HCT116 (cell line): ENCODE measurements around the gene KMT2E. TPM values are rescaled to one million over a fixed set of nuclear protein-coding genes. Genes with fewer than 3 reads are reported as not detected.

Experiments
- ATAC-seq: fragments of 200-7000 bp; cut with Tn5 transposase; 2 replicates; pipeline ENCODE4 v1.9.1; 2020; ENCODE audit warnings: mild to moderate bottlenecking, moderate library complexity
- BruUV-seq: library from RNA; stranded (reverse); fragments of 400-500 nt; replicated peaks from 2 replicates; lab custom pipeline; 2021; lab: Mats Ljungman, UMichigan
- CTCF ChIA-PET: fragments of 300-600 bp; sonication (Branson Sonifier 250); formaldehyde crosslinking; loops from one replicate; lab custom pipeline; 2021; ENCODE audit warnings: antibody characterized with exemption; lab: Charles Lee
- POLR2A ChIA-PET: fragments of 300-600, 350-600 bp; sonication (Branson Sonifier 250); formaldehyde crosslinking; loops from one replicate; lab custom pipeline; 2021; ENCODE audit warnings: antibody characterized with exemption; lab: Charles Lee
- RAD21 ChIA-PET, 2 experiments: fragments of 300-600 bp; sonication (Branson Sonifier 250); formaldehyde crosslinking; loops; one replicate each; lab custom pipeline; 2023; ENCODE audit warnings: low total read pairs in 2 of 2; ENCODE audit not compliant: uncharacterized antibody in 2 of 2, unreplicated experiment in 2 of 2, low non-redundant PET in 1 of 2; lab: Charles Lee
- DNase-seq: peaks from one replicate; pipeline ENCODE4 v3.0.0-alpha.2; 2010; ENCODE audit warnings: low read depth, low spot score
- H2AFZ ChIP-seq: fragments of 200-600 bp; shearing (Covaris generic), sonication (generic); 2 replicates; pipeline ENCODE4 v1.6.1; 2017; ENCODE audit warnings: low read depth, mixed run types, mixed read lengths, antibody characterized with exemption, low read length; ENCODE audit not compliant: poor library complexity, severe bottlenecking
- H3K27ac ChIP-seq: 2 replicates; pipeline ENCODE4 v1.5.1; 2012; ENCODE audit warnings: low read depth, low read length
- H3K27me3 ChIP-seq: fragments of 200-600 bp; sonication (generic); 2 replicates; pipeline ENCODE4 v1.6.1; 2016; ENCODE audit warnings: mixed run types, low read length, mixed read lengths; ENCODE audit not compliant: insufficient read depth
- H3K36me3 ChIP-seq, 2 experiments: fragments of 200-500 bp in 1 of 2; fragments of 200-600 bp in 1 of 2; sonication (Bioruptor generic) in 1 of 2; sonication (generic) in 1 of 2; 2 replicates each; pipeline versions ENCODE4 v1.5.1 to v1.6.1; 2014 to 2016; ENCODE audit warnings: low read length in 2 of 2, inconsistent platforms in 1 of 2, mixed read lengths in 1 of 2, mixed run types in 1 of 2; ENCODE audit not compliant: insufficient read depth in 2 of 2, control insufficient read depth in 1 of 2
- H3K4me1 ChIP-seq, 2 experiments: fragments of 200-600 bp in 1 of 2; sonication (generic) in 1 of 2; 2 replicates each; pipeline versions ENCODE4 v1.5.1 to v1.6.1; 2012 to 2017; ENCODE audit warnings: low read length in 2 of 2, inconsistent platforms in 1 of 2, mild to moderate bottlenecking in 1 of 2, mixed read lengths in 1 of 2, mixed run types in 1 of 2, moderate library complexity in 1 of 2; ENCODE audit not compliant: insufficient read depth in 2 of 2, control insufficient read depth in 1 of 2
- H3K4me2 ChIP-seq: fragments of 200-600 bp; sonication (generic); 2 replicates; pipeline ENCODE4 v1.6.1; 2017; ENCODE audit warnings: mixed run types, low read length, mixed read lengths
- H3K4me3 ChIP-seq, 2 experiments: fragments of 200-600 bp in 1 of 2; sonication (generic) in 1 of 2; replicated peaks in 1 of 2; 2 replicates each; pipeline ENCODE4 v1.5.1; 2011 to 2016; ENCODE audit warnings: low read length in 2 of 2, control low read depth in 1 of 2, low read depth in 1 of 2, mild to moderate bottlenecking in 1 of 2, mixed read lengths in 1 of 2, mixed run types in 1 of 2
- H3K79me2 ChIP-seq: fragments of 200-600 bp; sonication (generic); 2 replicates; pipeline ENCODE4 v1.6.1; 2017; ENCODE audit warnings: mild to moderate bottlenecking, mixed run types, low read length, moderate library complexity, mixed read lengths; ENCODE audit not compliant: insufficient read depth
- H3K9ac ChIP-seq: fragments of 200-600 bp; sonication (generic); 2 replicates; pipeline ENCODE4 v1.6.1; 2016; ENCODE audit warnings: low read length, mixed read lengths
- H3K9me2 ChIP-seq: fragments of 200-600 bp; sonication (generic), shearing (Covaris generic); 2 replicates; pipeline ENCODE4 v1.6.1; 2017; ENCODE audit warnings: mixed run types, mild to moderate bottlenecking, moderate library complexity; ENCODE audit not compliant: insufficient read depth
- H3K9me3 ChIP-seq, 2 experiments: fragments of 200-500 bp in 1 of 2; fragments of 200-600 bp in 1 of 2; sonication (Bioruptor generic) in 1 of 2; sonication (generic) in 1 of 2; 2 replicates each; pipeline ENCODE4 v1.6.1; 2014 to 2017; ENCODE audit warnings: low read length in 2 of 2, mixed read lengths in 2 of 2, inconsistent platforms in 1 of 2, low read depth in 1 of 2, mild to moderate bottlenecking in 1 of 2, mixed run types in 1 of 2, moderate library complexity in 1 of 2; ENCODE audit not compliant: control insufficient read depth in 1 of 2, insufficient read depth in 1 of 2
- H4K20me1 ChIP-seq: fragments of 200-600 bp; sonication (generic), shearing (Covaris generic); 2 replicates; pipeline ENCODE4 v1.6.1; 2017; ENCODE audit warnings: mixed run types, mild to moderate bottlenecking, moderate library complexity; ENCODE audit not compliant: insufficient read depth
- CBX3 ChIP-seq: IDR thresholded peaks from 2 replicates; pipeline ENCODE4 v1.6.1; 2012; ENCODE audit warnings: low read depth
- CEBPB ChIP-seq: IDR thresholded peaks from 2 replicates; pipeline ENCODE4 v1.6.1; 2012; ENCODE audit warnings: low read depth
- CTCF ChIP-seq, 3 experiments: fragments of 200-600 bp in 1 of 3; sonication (generic) in 1 of 3; IDR thresholded peaks in 2 of 3; conservative IDR thresholded peaks in 1 of 3; 2 replicates each; pipeline ENCODE4 v1.5.1; 2012 to 2017; ENCODE audit warnings: low read depth in 2 of 3, low read length in 2 of 3, antibody characterized with exemption in 1 of 3, borderline replicate concordance in 1 of 3, control low read depth in 1 of 3, mild to moderate bottlenecking in 1 of 3, mixed read lengths in 1 of 3, mixed run types in 1 of 3, moderate library complexity in 1 of 3; ENCODE audit not compliant: insufficient read depth in 1 of 3
- EGR1 ChIP-seq: IDR thresholded peaks from 2 replicates; pipeline ENCODE4 v1.6.1; 2012; ENCODE audit warnings: low read depth
- EZH2 ChIP-seq: fragments of 200-600 bp; sonication (generic); IDR thresholded peaks from 2 replicates; pipeline ENCODE4 v1.6.1; 2017; ENCODE audit warnings: antibody characterized with exemption, mixed run types
- EZH2phosphoT487 ChIP-seq: fragments of 200-600 bp; IDR thresholded peaks from 2 replicates; pipeline ENCODE4 v1.6.1; 2018; ENCODE audit warnings: antibody characterized with exemption, borderline replicate concordance
- FOSL1 ChIP-seq: IDR thresholded peaks from 2 replicates; pipeline ENCODE4 v1.6.1; 2012; ENCODE audit warnings: low read depth
- JUND ChIP-seq: IDR thresholded peaks from 2 replicates; pipeline ENCODE4 v1.6.1; 2012
- POLR2A ChIP-seq: IDR thresholded peaks from 2 replicates; pipeline ENCODE4 v1.7.0; 2011; ENCODE audit warnings: borderline replicate concordance; ENCODE audit not compliant: insufficient read depth, insufficient read length; ENCODE audit errors: extremely low read depth
- POLR2AphosphoS5 ChIP-seq: IDR thresholded peaks from 2 replicates; pipeline ENCODE4 v1.6.1; 2011; ENCODE audit warnings: mild to moderate bottlenecking, low read depth, low read length, moderate library complexity
- RAD21 ChIP-seq: IDR thresholded peaks from 2 replicates; pipeline ENCODE4 v1.6.1; 2012; ENCODE audit warnings: low read depth, mild to moderate bottlenecking
- SP1 ChIP-seq: IDR thresholded peaks from 2 replicates; pipeline ENCODE4 v1.6.1; 2012; ENCODE audit warnings: low read depth
- SRF ChIP-seq: IDR thresholded peaks from 2 replicates; pipeline ENCODE4 v1.6.1; 2012; ENCODE audit warnings: low read depth
- TCF7L2 ChIP-seq: IDR thresholded peaks from 2 replicates; pipeline ENCODE4 v1.7.0; 2011; ENCODE audit warnings: borderline replicate concordance, inconsistent platforms; ENCODE audit not compliant: insufficient read depth, insufficient read length; ENCODE audit errors: extremely low read depth
- ZFX ChIP-seq: fragments of 450-650 bp; IDR thresholded peaks from 2 replicates; pipeline ENCODE4 v1.6.1; 2017
- intact Hi-C: fragments of 100-400 bp; cut with micrococcal nuclease; formaldehyde crosslinking; loops from 2 replicates; pipeline ENCODE4 v1.10.0; 2022
- total RNA-seq: library from RNA; stranded (reverse); gene quantifications from one replicate; pipeline ENCODE4 v1.2.1, GENCODE V29; 2021; ENCODE audit not compliant: unreplicated experiment
- TF ChIP-seq, protein P1 (sequence below): IDR thresholded peaks from 2 replicates; pipeline ENCODE4 v1.6.1; 2012
- TF ChIP-seq, protein P2 (sequence below): IDR thresholded peaks from 2 replicates; pipeline ENCODE4 v1.6.1; 2012; ENCODE audit warnings: low read depth

The KMT2E gene
- total RNA-seq, 1 experiment from 2014 or later = 39.8 TPM

DNA sequence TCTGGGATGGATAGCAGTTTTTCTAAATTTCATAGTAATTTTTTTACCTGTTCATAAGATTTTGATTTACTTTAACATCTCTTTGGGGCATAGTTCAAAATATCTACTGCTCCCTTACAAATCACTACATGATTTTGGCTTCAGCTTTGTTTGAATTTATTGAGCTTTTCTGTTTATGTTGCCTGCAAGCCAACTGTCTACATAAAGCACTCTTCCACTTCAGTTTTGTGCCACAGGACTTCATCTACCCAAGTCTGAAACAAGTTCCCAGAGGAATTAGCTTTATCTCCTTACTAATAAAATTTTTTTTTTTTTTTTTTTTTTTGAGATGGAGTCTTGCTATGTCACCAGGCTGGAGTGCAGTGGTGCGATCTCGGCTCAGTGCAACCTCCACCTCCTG is 45.4 kb upstream of the KMT2E start:
- Histone ChIP-seq H3K4me2 (no peak overlapping the region), H4K20me1 (no peaks in the 10 kb centered on the region), H3K9ac (no peak overlapping the region), H3K4me1 (no peaks in the 10 kb centered on the region), H3K9me2 (no peaks in the 10 kb centered on the region), H2AFZ (no peak overlapping the region), H3K9me3 (no peaks in the 10 kb centered on the region), H3K4me3 (no peak overlapping the region)
- ChIA-PET CTCF (interaction anchor here (1.1 kb wide), 1 partner anchor 13 kb away, joined by 4 read pairs; no protein-coding TSS in a partner anchor), RAD21 (no interaction called here)
- no peak for DNase-seq
- ATAC-seq = no peak
- no TSS peak for BruUV-seq
- TF ChIP-seq POLR2A (no peak), EGR1 (no peak), FOSL1 (no peak), SP1 (no peak), CBX3 (no peak)
- TF ChIP-seq, protein P1, sequence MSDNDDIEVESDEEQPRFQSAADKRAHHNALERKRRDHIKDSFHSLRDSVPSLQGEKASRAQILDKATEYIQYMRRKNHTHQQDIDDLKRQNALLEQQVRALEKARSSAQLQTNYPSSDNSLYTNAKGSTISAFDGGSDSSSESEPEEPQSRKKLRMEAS = no peak
- TF ChIP-seq, all 23 proteins: peak for 0
- Histone ChIP-seq H3K27me3 (no peaks in the 10 kb centered on the region), H3K27ac (no peak overlapping the region), H3K36me3 (no peaks in the 10 kb centered on the region), H3K79me2 (no peaks in the 10 kb centered on the region)
- POLR2A ChIA-PET = no interaction called here
- intact Hi-C loops = no loop called here

- DNase-seq = no peak
- no peaks in the 10 kb centered on the region for H3K4me1 ChIP-seq
- H3K36me3 ChIP-seq = no peaks in the 10 kb centered on the region
- H4K20me1 ChIP-seq = no peaks in the 10 kb centered on the region
- H3K4me3 ChIP-seq = no peak overlapping the region
- intact Hi-C loops = no loop called here
- ATAC-seq = no peak
- H3K4me2 ChIP-seq = no peak overlapping the region
- no TSS peak for BruUV-seq
- H3K27ac ChIP-seq = no peak overlapping the region
- RAD21 ChIA-PET = no interaction called here
- H3K9me2 ChIP-seq = no peaks in the 10 kb centered on the region
- no peaks in the 10 kb centered on the region for H3K27me3 ChIP-seq
- POLR2A ChIA-PET = no interaction called here
- no peaks in the 10 kb centered on the region for H3K79me2 ChIP-seq
- H3K9ac ChIP-seq = no peak overlapping the region
- CTCF ChIA-PET = interaction anchor here (1.1 kb wide), 1 partner anchor 12 kb away, joined by 4 read pairs; no protein-coding TSS in a partner anchor
- H3K9me3 ChIP-seq = no peaks in the 10 kb centered on the region
- no peak overlapping the region for H2AFZ ChIP-seq
- no peak for TF ChIP-seq EZH2phosphoT487
- TF ChIP-seq ZFX = no peak
- no peak for TF ChIP-seq JUND
- TF ChIP-seq RAD21 = no peak
- TF ChIP-seq POLR2AphosphoS5 = no peak
- no peak for TF ChIP-seq SP1
- no peak for TF ChIP-seq CEBPB
- no peak for TF ChIP-seq FOSL1
- TF ChIP-seq EGR1 = no peak
- no peak for TF ChIP-seq CTCF (IDR thresholded peaks at IDR 0.05 in 2 of 3, conservative IDR thresholded peaks at IDR 0.05 in 1 of 3; ENCODE audit: borderline replicate concordance in 1 of 3, insufficient read depth in 1 of 3, low read depth in 2 of 3, low read length in 2 of 3)
- TF ChIP-seq SRF = no peak
- TF ChIP-seq, protein P2, sequence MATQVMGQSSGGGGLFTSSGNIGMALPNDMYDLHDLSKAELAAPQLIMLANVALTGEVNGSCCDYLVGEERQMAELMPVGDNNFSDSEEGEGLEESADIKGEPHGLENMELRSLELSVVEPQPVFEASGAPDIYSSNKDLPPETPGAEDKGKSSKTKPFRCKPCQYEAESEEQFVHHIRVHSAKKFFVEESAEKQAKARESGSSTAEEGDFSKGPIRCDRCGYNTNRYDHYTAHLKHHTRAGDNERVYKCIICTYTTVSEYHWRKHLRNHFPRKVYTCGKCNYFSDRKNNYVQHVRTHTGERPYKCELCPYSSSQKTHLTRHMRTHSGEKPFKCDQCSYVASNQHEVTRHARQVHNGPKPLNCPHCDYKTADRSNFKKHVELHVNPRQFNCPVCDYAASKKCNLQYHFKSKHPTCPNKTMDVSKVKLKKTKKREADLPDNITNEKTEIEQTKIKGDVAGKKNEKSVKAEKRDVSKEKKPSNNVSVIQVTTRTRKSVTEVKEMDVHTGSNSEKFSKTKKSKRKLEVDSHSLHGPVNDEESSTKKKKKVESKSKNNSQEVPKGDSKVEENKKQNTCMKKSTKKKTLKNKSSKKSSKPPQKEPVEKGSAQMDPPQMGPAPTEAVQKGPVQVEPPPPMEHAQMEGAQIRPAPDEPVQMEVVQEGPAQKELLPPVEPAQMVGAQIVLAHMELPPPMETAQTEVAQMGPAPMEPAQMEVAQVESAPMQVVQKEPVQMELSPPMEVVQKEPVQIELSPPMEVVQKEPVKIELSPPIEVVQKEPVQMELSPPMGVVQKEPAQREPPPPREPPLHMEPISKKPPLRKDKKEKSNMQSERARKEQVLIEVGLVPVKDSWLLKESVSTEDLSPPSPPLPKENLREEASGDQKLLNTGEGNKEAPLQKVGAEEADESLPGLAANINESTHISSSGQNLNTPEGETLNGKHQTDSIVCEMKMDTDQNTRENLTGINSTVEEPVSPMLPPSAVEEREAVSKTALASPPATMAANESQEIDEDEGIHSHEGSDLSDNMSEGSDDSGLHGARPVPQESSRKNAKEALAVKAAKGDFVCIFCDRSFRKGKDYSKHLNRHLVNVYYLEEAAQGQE = no peak
- no peak for TF ChIP-seq EZH2
- TF ChIP-seq TCF7L2 = no peak
- TF ChIP-seq, protein P1 = no peak
Observed at GRCh38 chr7:104969183-104969582, 44.8 kb upstream of the KMT2E start.
